Measurements from ENCODE around the gene FGF12.

DNA sequence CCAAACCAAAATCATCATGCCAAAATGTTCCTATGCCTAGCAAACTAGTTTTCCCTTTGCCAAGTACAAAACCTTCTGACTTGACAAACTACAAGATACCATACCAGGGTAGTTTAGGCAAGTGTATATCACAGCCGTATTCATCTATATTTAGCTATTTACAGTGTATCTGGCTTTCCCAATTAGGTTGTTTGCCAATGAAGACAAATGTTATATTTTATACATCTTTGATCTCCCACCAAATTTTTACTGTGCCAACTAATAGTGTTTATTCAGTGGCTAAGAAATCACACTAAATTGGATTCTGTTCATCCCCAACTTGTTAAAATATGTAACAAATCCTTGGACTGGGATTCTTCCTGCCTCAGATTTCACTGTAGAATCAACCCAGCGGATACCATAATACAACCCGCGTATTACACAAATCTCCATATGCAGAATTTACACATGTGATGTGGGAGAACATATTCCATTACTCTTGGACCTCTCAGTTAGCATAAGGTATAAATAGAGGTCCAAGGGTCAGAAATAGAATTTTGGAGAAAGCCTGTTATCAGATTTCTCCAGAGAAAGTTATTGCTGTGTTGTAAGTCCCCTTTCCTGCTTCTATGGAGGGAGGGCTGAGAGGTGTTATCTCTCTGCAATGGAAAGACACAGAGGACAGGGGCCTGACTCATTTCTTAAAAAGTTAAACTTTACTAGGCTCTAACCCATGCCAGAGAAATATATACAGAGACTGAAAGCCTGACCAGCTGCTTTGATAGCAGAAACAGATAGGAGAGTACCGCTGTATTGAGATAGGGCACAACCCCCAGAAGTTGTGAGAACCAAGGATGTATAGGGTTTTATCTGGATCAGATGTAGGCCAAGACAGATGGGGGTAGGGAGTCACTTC lies 467.0 kb downstream of the FGF12 start:
- TF ChIP-seq ZNF121 (CRISPR knock-in tag; IDR thresholded peaks at IDR 0.05) = no peak
- no peak for TF ChIP-seq CC2D1A (CRISPR knock-in tag; IDR thresholded peaks at IDR 0.05)
- TF ChIP-seq, protein P1, sequence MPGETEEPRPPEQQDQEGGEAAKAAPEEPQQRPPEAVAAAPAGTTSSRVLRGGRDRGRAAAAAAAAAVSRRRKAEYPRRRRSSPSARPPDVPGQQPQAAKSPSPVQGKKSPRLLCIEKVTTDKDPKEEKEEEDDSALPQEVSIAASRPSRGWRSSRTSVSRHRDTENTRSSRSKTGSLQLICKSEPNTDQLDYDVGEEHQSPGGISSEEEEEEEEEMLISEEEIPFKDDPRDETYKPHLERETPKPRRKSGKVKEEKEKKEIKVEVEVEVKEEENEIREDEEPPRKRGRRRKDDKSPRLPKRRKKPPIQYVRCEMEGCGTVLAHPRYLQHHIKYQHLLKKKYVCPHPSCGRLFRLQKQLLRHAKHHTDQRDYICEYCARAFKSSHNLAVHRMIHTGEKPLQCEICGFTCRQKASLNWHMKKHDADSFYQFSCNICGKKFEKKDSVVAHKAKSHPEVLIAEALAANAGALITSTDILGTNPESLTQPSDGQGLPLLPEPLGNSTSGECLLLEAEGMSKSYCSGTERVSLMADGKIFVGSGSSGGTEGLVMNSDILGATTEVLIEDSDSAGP (CRISPR knock-in tag; IDR thresholded peaks at IDR 0.05; ENCODE audit: borderline replicate concordance) = no peak

All from HepG2 (cell line).